BJ (cell line): ENCODE measurements around the gene CDC42BPB. TPM values are rescaled to one million over a fixed set of nuclear protein-coding genes. Genes with fewer than 3 reads are reported as not detected.

Experiments used
- CTCF ChIA-PET: fragments of 350-600 bp; formaldehyde crosslinking; extraction: SDS; loops from one replicate; lab custom pipeline; 2021; ENCODE audit warnings: antibody characterized with exemption, inconsistent platforms; lab: Yijun Ruan, JAX
- POLR2A ChIA-PET: fragments of 300-600 bp; sonication (Branson Sonifier 250); formaldehyde crosslinking; extraction: SDS; loops from one replicate; lab custom pipeline; 2021; ENCODE audit warnings: antibody characterized with exemption; lab: Charles Lee
- DNase-seq: peaks from one replicate; pipeline ENCODE4 v3.0.0-alpha.2; 2011; ENCODE audit warnings: low read depth
- H3K27me3 ChIP-seq: 2 replicates; pipeline ENCODE4 v1.6.0; 2011; ENCODE audit warnings: low read length; ENCODE audit not compliant: control insufficient read depth, insufficient read depth
- H3K36me3 ChIP-seq: 2 replicates; pipeline ENCODE4 v1.5.1; 2011; ENCODE audit warnings: low read length; ENCODE audit not compliant: control insufficient read depth, insufficient read depth
- H3K4me3 ChIP-seq: 2 replicates; pipeline ENCODE4 v1.5.1; 2011; ENCODE audit warnings: low read depth, mild to moderate bottlenecking, control low read depth, low read length
- polyA plus RNA-seq: library from polyadenylated mRNA; depleted of rRNA; stranded (reverse); fragments of >200 nt; gene quantifications from 2 replicates; pipeline ENCODE4 v1.2.3, GENCODE V29; 2011
- TF ChIP-seq, protein P1 (sequence below): IDR thresholded peaks from 2 replicates; pipeline ENCODE4 v1.5.1; 2011; ENCODE audit warnings: low read depth, mild to moderate bottlenecking, control low read depth, inconsistent platforms, low read length, moderate library complexity; ENCODE audit not compliant: insufficient read depth

The CDC42BPB gene
- polyA plus RNA-seq, 1 experiment = 66.5 TPM

DNA sequence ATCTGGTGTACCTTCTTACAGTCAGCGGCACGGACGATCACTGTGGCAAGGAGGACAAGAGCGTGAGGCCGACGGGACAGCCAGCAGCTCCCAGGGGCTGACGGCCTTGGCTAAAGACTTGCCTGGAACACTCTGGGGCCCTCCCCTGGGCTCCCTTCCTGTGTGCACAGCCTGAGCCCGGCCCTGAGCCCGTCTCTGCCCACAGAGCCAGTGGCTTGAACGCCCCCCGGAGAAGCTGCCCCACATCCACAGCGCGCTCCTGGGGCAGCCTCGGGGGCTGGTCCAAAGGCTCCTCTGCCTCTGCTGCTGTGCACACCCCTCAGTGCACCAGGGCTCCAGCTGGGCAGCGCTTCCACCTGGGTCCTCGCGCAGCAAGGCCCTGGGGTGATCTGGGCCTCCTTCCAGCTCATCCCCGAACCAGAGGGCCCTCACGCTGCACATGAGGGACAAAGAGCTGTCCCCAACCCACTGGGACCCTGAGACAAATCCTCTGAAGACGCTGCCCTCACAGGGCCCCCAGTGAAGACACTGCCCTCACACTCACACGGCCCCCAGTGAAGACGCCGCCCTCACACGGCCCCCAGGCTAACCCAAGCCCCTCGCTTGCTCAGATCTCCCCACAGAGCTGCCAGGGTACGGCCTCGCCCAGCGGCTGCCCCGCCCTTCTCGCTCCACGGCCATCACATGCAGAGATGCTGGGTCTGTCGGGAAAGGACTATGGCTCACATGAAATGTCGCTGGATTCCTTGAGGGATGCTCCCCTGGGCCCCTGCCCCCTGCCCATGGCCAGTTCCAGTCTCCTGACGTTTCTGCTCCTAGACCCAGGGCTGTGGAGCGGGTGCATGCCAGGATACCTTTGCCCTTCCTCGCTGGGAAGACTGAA lies 112.7 kb downstream of the CDC42BPB start:
- no peaks in the 10 kb centered on the region for H3K27me3 ChIP-seq
- H3K4me3 ChIP-seq = no peak overlapping the region
- DNase-seq = no peak
- TF ChIP-seq, protein P1, sequence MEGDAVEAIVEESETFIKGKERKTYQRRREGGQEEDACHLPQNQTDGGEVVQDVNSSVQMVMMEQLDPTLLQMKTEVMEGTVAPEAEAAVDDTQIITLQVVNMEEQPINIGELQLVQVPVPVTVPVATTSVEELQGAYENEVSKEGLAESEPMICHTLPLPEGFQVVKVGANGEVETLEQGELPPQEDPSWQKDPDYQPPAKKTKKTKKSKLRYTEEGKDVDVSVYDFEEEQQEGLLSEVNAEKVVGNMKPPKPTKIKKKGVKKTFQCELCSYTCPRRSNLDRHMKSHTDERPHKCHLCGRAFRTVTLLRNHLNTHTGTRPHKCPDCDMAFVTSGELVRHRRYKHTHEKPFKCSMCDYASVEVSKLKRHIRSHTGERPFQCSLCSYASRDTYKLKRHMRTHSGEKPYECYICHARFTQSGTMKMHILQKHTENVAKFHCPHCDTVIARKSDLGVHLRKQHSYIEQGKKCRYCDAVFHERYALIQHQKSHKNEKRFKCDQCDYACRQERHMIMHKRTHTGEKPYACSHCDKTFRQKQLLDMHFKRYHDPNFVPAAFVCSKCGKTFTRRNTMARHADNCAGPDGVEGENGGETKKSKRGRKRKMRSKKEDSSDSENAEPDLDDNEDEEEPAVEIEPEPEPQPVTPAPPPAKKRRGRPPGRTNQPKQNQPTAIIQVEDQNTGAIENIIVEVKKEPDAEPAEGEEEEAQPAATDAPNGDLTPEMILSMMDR = no peak
- ChIA-PET POLR2A (no interaction called here), CTCF (interaction anchor here (1.3 kb wide), 1 partner anchor 171 kb away, joined by 4 read pairs; no protein-coding TSS in a partner anchor)
- peaks cover 60% of the 10 kb centered on the region for H3K36me3 ChIP-seq

DNA sequence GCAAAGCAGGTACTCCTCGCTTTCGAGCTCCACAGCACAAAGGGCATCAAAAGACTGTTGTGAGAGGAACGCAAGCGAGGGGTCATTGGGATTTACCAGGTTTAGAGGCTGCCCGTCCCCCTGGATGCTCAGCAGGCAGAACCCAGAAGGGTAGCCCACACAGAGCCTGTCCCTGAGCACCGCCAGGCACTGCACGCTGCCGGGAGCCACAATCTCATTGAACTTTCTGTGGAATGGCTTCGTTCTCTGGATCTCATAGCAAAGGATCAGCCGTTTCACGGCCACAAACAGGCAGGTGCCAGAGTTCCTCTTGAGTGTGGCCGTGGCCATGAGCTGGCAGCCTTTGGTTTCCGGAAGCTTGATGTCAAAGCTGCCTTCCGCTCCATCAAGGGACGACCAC lies 113.4 kb downstream of the CDC42BPB start:
- no peak overlapping the region for H3K4me3 ChIP-seq
- no peaks in the 10 kb centered on the region for H3K27me3 ChIP-seq
- DNase-seq = no peak
- ChIA-PET CTCF (interaction anchor here (1.3 kb wide), 1 partner anchor 170 kb away, joined by 4 read pairs; no protein-coding TSS in a partner anchor), POLR2A (interaction anchor here (0.8 kb wide), 1 partner anchor 13 kb away, joined by 3 read pairs; no protein-coding TSS in a partner anchor)
- H3K36me3 ChIP-seq = peaks cover 61% of the 10 kb centered on the region
- TF ChIP-seq, protein P1 = no peak

DNA sequence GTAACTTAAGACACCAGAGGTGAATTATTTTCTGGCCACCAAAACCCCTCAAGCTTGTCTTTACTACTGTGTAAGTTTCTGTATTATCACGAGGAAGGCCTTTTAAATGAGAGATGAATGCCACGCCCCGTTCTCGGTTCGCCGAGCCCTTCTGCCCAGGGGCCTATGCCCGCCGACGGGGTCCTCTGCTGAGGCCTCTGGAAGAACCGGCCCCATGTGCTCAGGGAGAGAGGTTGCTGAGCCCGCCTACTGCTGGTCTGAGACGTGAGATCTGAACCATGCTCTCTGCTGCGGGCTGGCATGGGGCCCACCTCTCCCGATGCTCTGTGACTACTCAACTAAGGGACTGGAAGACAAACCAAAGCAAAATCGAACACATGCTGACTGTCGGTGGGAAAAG lies 113.9 kb downstream of the CDC42BPB start:
- Histone ChIP-seq H3K36me3 (peaks cover 59% of the 10 kb centered on the region), H3K4me3 (no peak overlapping the region), H3K27me3 (no peaks in the 10 kb centered on the region)
- ChIA-PET POLR2A (interaction anchor here (0.8 kb wide), 1 partner anchor 12 kb away, joined by 3 read pairs; no protein-coding TSS in a partner anchor), CTCF (no interaction called here)
- TF ChIP-seq, protein P1 = no peak
- DNase-seq = no peak

DNA sequence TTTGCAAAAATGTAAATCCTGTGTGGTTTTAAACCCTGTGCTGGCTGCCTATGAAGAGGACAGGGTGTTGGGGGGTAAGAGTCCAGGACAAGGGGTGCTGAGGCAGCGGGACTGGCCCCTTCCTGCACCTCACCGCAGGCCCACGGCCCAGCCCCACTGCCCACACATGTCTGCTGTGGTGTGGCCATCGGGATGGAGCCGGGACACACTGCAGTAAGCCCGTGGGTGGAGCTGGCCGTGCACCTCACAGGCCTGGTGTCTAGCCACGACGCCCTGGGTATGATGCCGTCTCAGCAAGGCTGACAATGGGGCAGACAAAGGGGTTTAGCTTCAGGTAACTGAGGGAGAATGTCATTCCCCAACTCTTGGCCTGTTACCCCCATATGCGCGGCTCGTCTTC lies 115.3 kb downstream of the CDC42BPB start:
- CTCF ChIA-PET = no interaction called here
- TF ChIP-seq, protein P1 = no peak
- Histone ChIP-seq H3K4me3 (no peak overlapping the region), H3K36me3 (peaks cover 65% of the 10 kb centered on the region), H3K27me3 (no peaks in the 10 kb centered on the region)
- DNase-seq = no peak
- POLR2A ChIA-PET = no interaction called here

DNA sequence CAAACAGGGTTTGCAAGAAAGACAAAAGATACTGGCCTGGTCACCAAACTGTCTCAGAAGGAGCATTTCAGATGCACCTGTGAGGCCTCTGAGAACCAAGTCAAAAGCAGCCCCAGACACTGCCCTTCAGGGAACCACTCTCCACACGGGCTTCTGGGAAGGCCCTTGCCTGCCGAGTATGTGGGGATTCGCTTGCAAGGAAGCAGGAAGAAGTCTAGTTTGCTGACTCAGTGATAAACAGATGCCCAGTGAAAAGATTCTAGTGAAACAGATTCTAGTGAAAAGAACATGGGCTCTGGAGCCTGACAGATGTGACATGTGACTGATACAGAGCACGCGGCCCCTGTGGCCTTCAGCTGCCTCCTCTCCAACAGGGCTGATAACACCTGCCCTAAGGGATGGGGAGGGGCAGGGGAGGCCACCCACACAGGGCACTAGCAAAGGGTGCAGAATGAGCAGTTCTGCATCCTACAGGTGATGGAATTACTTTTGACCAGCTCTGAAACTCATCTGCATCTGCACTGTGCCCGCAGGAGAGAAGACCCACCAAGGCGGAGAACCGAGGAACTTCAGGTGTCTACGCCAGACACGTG lies 115.8 kb downstream of the CDC42BPB start:
- Histone ChIP-seq H3K27me3 (no peaks in the 10 kb centered on the region), H3K36me3 (peaks cover 62% of the 10 kb centered on the region), H3K4me3 (no peak overlapping the region)
- TF ChIP-seq, protein P1 = no peak
- no peak for DNase-seq
- CTCF ChIA-PET = no interaction called here
- POLR2A ChIA-PET = no interaction called here
